DMS53 treated with DMSO at 0.1 percent for 48 hours (cell line): Measurements from ENCODE around the gene RAVER1.

ENCODE experiments used
- DNase-seq: peaks from one replicate; lab custom pipeline; 2025; ENCODE audit not compliant: unreplicated experiment; lab: John Stamatoyannopoulos, UW

The RAVER1 gene

DNA sequence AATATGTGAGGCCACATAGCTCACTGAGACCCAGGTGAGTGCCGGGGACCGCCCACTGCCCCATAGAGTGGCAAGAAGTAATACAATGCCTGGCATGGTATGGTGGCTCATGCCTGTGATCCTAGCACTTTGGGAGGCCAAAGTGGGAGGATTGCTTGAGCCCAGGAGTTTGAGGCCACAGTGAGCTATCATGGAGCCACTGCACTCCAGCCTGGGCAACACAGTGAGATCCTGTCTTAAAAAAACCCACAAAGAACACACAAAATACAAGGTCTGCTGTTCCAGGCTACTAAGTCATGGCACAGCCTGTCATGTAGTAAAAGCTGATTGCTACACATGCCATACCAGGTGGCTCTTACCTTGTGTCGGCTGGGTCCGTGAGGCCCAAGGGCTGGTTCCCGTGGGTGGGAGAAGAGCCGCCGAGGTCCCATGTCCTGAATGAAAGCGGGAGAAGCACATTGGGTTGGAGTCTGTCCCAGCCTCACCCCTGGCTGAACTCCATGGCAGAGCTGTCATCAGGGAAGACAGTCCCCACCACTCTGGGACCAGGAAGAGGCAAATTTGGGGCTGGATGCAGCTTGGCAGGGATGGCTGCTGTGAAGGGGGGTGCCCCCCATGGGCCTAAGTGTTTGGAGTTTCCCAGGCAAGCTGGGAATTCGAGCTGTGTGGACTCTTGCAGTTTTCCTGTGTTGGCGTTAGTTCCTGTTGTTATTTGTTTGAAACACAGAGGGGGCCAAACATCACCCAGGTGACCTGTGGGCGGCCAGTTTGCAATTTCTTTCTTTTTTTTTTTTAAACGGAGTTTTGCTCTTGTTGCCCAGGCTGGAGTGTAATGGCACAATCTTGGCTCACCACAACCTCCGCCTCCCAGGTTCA lies 14.3 kb downstream of the RAVER1 start:
- DNase-seq = no peak

GRCh38 chr19:10317857-10318462 lies 15.4 kb downstream of the RAVER1 start:
- no peak for DNase-seq

GRCh38 chr19:10317045-10317856 lies 16.1 kb downstream of the RAVER1 start:
- DNase-seq = no peak

- no peak for DNase-seq
Observed at GRCh38 chr19:10316229-10317044, 16.9 kb downstream of the RAVER1 start.

GRCh38 chr19:10315335-10316214 lies 17.8 kb downstream of the RAVER1 start, which contains the start of gene FDX2:
Gene FDX2 (minus strand): TSS chr19:10316015. CDS start chr19:10315996, 19 bp downstream.
- peak; percentile 64 for DNase-seq

DNA sequence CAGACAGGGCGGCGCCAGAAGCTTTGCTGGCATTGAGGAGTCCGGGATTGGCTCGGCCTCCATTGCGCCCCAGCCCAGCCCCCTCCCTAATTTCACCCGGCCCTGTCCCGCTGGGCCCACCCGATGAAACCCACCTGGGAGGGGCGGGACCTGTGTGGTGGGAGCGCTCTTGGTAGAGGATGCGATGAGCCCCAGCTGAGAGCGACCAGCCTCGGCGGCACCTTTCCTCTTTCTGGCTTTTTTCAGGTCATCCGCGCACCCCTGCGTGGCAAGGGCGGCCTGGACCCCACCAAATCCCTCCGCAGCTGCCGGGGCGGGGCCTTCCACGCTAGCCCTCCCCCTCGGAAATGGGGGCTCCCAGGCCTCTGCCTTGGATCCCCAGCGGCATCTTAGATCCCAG lies 23.9 kb downstream of the RAVER1 start, which contains the start of gene ZGLP1:
Gene ZGLP1 (minus strand): TSS at position 393 of the 400 bp plus-strand sequence.
- DNase-seq = no peak

- DNase-seq = no peak
Observed at GRCh38 chr19:10306327-10306726, 27.0 kb downstream of the RAVER1 start.

DNA sequence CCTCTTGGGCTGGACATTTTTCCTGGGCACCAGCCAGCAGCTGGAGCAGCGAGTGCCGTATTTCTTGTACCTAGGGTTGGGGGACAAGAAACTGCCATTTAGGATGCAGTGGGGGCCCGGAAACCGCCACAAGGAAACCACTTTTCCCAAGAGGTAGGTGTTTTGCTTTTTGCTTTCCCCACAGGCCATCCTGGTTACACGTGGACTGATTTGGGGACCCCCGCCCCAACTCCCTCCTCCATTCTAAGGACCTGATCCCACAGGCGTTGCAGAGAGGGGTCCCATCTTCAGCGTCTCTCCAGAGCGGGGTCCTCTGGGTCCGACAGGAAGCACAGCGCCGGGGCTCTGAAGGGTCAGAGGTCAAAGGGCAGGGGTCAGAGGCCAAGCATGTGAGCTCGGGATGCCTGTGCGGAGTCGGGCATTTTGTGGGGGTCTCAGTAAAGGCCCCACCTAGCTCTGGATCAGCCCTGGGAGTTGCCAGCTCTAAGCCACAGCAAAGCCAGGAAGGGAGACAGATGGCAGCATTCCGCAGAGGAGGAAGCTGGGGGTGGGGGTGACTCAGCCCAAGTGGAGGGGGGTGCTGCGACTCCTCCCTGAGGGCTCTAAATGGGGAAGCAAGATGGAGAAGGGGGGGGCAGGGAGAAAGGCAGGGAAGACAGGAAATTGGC lies 28.1 kb downstream of the RAVER1 start:
- DNase-seq = no peak

DNA sequence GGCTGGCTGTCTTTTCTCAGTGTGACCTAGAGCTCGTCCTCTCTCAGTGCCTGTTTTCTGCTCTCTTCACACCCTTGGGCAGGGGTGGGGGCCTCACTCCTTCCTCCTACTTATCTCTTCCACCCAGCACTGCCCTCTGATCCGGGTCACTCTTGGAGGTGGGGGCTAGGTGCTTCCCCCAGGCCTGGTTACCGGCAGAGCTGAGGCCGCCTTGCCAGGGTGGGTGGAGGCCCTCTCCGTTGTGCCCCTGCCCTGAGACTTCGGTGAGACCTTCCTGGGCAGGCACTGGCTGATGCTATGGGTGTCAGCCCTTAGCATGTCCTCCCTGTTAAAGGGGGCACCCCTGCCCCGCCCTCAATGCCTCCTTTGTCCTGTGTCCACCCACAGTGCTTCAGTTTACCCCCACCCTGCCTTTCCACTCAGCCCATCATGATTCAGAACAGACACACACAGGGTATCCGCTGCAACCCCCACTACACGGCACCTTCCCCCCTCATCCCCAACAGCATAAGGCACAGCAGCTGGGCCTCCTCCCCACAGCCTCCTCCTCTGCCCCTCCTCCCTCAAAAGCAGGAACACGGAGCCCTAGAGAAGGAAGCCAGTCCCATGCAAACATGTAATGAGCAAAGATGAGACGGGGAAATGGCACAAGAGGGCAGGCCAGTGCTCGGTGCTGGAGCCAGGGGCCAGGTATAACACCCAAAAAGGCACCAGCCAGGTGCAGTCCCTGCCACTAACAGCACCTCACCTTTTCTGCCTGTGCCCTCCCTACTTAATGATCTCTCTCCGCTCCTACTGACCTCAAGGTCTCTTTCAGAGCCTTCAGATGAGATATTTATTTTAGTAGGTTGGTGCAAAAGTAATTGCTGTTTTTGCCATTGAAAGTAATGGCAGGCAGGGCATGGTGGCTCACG lies 33.5 kb downstream of the RAVER1 start:
- DNase-seq = no peak

DNA sequence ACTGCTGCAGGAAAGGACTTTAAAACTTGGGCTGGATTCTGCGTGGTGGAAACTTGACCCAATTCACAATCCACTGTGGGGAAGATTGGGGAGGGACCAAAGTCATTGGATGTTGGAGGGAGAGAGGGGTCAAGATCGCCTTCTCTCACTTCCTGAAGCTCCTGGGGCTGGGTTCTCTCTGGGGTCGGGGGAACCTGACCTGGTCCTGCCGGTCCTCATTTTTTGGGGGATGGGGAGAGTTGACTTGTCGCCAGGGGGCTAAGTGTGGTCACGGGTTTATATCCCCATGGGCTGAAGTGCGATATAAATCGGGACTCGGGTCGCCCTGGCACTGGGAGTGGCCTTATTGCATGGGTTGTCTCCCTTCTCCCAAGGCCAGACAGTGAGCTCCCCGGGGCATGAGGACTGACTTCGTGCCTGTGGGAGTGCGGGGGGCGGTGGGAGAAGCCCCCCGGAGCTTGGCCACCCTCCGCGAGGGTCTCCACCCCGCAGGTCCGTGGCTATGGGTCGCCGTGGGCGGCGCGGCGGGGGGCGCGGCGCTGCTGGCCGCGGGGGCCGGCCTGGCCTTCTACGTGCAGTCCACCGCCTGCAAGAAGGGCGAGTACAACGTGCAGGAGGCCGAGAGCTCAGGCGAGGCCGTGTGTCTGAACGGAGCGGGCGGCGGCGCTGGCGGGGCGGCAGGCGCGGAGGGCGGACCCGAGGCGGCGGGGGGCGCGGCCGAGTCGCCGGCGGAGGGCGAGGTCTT lies 37.3 kb downstream of the RAVER1 start:
- no peak for DNase-seq

GRCh38 chr19:10295305-10295846 lies 38.0 kb downstream of the RAVER1 start:
- no peak for DNase-seq

- no peak for DNase-seq
Observed at GRCh38 chr19:10294368-10294697, 39.0 kb downstream of the RAVER1 start.

DNA sequence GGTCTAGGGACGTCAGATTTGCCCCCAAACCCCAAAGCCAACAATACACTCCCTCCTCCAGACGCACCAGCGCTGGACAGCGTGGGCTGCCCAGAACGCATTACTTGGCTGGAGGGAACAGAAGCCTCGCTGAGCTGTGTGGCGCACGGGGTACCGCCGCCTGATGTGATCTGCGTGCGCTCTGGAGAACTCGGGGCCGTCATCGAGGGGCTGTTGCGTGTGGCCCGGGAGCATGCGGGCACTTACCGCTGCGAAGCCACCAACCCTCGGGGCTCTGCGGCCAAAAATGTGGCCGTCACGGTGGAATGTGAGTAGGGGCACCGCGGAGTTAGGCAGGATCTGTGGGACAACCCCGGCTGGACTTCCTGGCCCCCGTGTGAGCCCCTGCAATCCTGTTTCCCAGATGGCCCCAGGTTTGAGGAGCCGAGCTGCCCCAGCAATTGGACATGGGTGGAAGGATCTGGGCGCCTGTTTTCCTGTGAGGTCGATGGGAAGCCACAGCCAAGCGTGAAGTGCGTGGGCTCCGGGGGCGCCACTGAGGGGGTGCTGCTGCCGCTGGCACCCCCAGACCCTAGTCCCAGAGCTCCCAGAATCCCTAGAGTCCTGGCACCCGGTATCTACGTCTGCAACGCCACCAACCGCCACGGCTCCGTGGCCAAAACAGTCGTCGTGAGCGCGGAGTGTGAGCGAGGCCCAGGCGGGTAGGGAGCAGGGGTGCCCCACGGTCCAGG lies 39.5 kb downstream of the RAVER1 start:
- no peak for DNase-seq

DNA sequence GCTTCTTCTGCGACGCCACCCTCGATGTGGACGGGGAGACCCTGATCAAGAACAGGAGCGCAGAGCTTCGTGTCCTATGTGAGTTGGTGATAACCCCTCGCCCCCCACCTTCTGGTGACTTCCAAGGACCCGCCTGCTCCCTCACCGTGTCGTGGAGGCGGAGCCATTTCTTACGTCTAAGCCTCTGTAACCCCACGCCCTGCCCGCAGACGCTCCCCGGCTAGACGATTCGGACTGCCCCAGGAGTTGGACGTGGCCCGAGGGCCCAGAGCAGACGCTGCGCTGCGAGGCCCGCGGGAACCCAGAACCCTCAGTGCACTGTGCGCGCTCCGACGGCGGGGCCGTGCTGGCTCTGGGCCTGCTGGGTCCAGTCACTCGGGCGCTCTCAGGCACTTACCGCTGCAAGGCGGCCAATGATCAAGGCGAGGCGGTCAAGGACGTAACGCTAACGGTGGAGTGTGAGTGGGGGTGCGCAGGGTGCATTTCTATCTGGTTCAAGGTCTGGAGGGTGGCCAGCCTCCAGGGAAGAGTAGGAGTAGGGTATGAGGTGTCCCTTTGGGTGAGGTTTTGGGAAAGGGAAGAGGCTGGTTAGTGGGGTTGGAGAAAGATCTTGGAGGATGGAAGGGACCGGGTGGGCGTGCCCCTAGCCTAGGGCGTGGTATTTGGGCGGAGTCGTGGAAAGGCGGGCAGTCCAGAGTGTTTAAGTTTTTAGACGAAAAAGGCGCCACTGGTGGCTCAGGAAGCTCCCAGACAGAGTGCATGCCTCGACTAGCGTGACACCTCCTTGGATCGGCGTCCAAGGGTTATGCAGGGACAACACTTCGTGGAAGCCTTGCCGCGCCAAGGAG lies 40.3 kb downstream of the RAVER1 start:
- no peak for DNase-seq

- peak; percentile 40 for DNase-seq
Observed at GRCh38 chr19:10292206-10292788, 41.0 kb downstream of the RAVER1 start.
